ENCODE measurements around the gene TAGLN3.

The TAGLN3 gene

GRCh38 chr3:112013058-112013783, 14.5 kb downstream of the TAGLN3 start:
- DNase-seq (ENCODE audit: low read depth), result peak; percentile 85
- H3K4me3 ChIP-seq (replicated peaks; ENCODE audit: low read depth, low read length), result no peak overlapping the region
- TF ChIP-seq CTCF (IDR thresholded peaks at IDR 0.05; ENCODE audit: low read length, missing control alignments), result peak; percentile 74

- no peak for DNase-seq (ENCODE audit: low read depth)
These were observed 15.0 kb downstream of the TAGLN3 start for GRCh38 chr3:112013784-112014143.

GRCh38 chr3:112017091-112017490, 18.4 kb downstream of the TAGLN3 start:
- no peak for TF ChIP-seq CTCF (IDR thresholded peaks at IDR 0.05; ENCODE audit: low read length, missing control alignments)
- H3K4me3 ChIP-seq (replicated peaks; ENCODE audit: low read depth, low read length), result no peak overlapping the region
- peak; percentile 24 for DNase-seq (ENCODE audit: low read depth)

More at GRCh38 chr3:112013784-112014143, 15.0 kb downstream of the TAGLN3 start:
- no peak for TF ChIP-seq CTCF (IDR thresholded peaks at IDR 0.05; ENCODE audit: low read length, missing control alignments)
- no peak overlapping the region for H3K4me3 ChIP-seq (replicated peaks; ENCODE audit: low read depth, low read length)

GRCh38 chr3:112018712-112019111, 20.0 kb downstream of the TAGLN3 start:
- no peak for DNase-seq (ENCODE audit: low read depth)
- no peak for TF ChIP-seq CTCF (IDR thresholded peaks at IDR 0.05; ENCODE audit: low read length, missing control alignments)
- no peak overlapping the region for H3K4me3 ChIP-seq (replicated peaks; ENCODE audit: low read depth, low read length)

- no peak overlapping the region for H3K4me3 ChIP-seq (replicated peaks; ENCODE audit: low read depth, low read length)
- no peak for DNase-seq (ENCODE audit: low read depth)
- no peak for TF ChIP-seq CTCF (IDR thresholded peaks at IDR 0.05; ENCODE audit: low read length, missing control alignments)
These were observed 21.0 kb downstream of the TAGLN3 start for GRCh38 chr3:112019716-112020115.

- TF ChIP-seq CTCF (IDR thresholded peaks at IDR 0.05; ENCODE audit: low read length, missing control alignments), result no peak
- DNase-seq (ENCODE audit: low read depth), result no peak
These were observed 22.0 kb downstream of the TAGLN3 start for GRCh38 chr3:112020674-112021085.

GRCh38 chr3:112027142-112027541, 28.4 kb downstream of the TAGLN3 start:
- no peak for DNase-seq (ENCODE audit: low read depth)
- H3K4me3 ChIP-seq (replicated peaks; ENCODE audit: low read depth, low read length), result no peak overlapping the region
- no peak for TF ChIP-seq CTCF (IDR thresholded peaks at IDR 0.05; ENCODE audit: low read length, missing control alignments)

More at GRCh38 chr3:112020674-112021085, 22.0 kb downstream of the TAGLN3 start:
- H3K4me3 ChIP-seq (replicated peaks; ENCODE audit: low read depth, low read length), result no peak overlapping the region

Data from fibroblast of pulmonary artery (primary cell).